MCF 10A (cell line): ENCODE results near the gene KRTAP5-10. TPM values are rescaled to one million over a fixed set of nuclear protein-coding genes. Genes with fewer than 3 reads are reported as not detected.
"Not testable (repeated sequence)": the region's sequence is repeated elsewhere in the genome, so short reads cannot be mapped to it uniquely, and the experiment has no call there.

Source experiments
- BruUV-seq: library from RNA; stranded (reverse); fragments of 400-500 nt; replicated peaks from 2 replicates; lab custom pipeline; 2021; lab: Mats Ljungman, UMichigan
- CTCF ChIA-PET: fragments of 300-600 bp; sonication (Branson Sonifier 250); formaldehyde crosslinking; extraction: SDS; loops from one replicate; lab custom pipeline; 2021; ENCODE audit warnings: antibody characterized with exemption, inconsistent platforms; lab: Yijun Ruan, JAX
- POLR2A ChIA-PET: fragments of 300-600, 350-650 bp; sonication (Branson Sonifier 250); formaldehyde crosslinking; extraction: SDS; loops from one replicate; lab custom pipeline; 2020; ENCODE audit warnings: antibody characterized with exemption, inconsistent platforms; lab: Yijun Ruan, JAX
- DNase-seq: peaks from one replicate; pipeline ENCODE4 v3.0.0-alpha.2; 2018; ENCODE audit not compliant: unreplicated experiment
- H3K27ac Mint-ChIP-seq: one replicate; pipeline ENCODE4 v1.8.0; 2022; ENCODE audit warnings: mild to moderate bottlenecking, low read depth, mixed read lengths; ENCODE audit not compliant: unreplicated experiment
- H3K27me3 Mint-ChIP-seq: one replicate; pipeline ENCODE4 v1.8.0; 2022; ENCODE audit warnings: mixed read lengths; ENCODE audit not compliant: insufficient read depth, unreplicated experiment
- H3K36me3 Mint-ChIP-seq: one replicate; pipeline ENCODE4 v1.8.0; 2022; ENCODE audit warnings: mild to moderate bottlenecking, moderate library complexity, mixed read lengths; ENCODE audit not compliant: insufficient read depth, unreplicated experiment
- H3K4me1 Mint-ChIP-seq: one replicate; pipeline ENCODE4 v1.8.0; 2022; ENCODE audit warnings: mixed read lengths; ENCODE audit not compliant: insufficient read depth, unreplicated experiment
- H3K4me3 Mint-ChIP-seq: one replicate; pipeline ENCODE4 v1.8.0; 2022; ENCODE audit warnings: mild to moderate bottlenecking, moderate library complexity, mixed read lengths; ENCODE audit not compliant: unreplicated experiment
- H3K9me3 Mint-ChIP-seq: one replicate; pipeline ENCODE4 v1.8.0; 2022; ENCODE audit warnings: mixed read lengths; ENCODE audit not compliant: unreplicated experiment
- CTCF ChIP-seq: fragments of 200-600 bp; IDR thresholded peaks from one replicate; pipeline ENCODE4 v1.8.0; 2022; ENCODE audit warnings: antibody characterized with exemption, mild to moderate bottlenecking; ENCODE audit not compliant: unreplicated experiment
- intact Hi-C: fragments of 100-400 bp; cut with micrococcal nuclease; formaldehyde crosslinking; loops from 2 replicates; pipeline ENCODE4 v1.14.1; 2022
- total RNA-seq: library from RNA; stranded (reverse); gene quantifications from 2 replicates; pipeline ENCODE4 v1.2.3, GENCODE V29; 2022

Gene KRTAP5-10
- total RNA-seq, 1 experiment from 2014 or later, result not detected

- H3K27ac Mint-ChIP-seq, H3K4me3 Mint-ChIP-seq, H3K27me3 Mint-ChIP-seq, H3K9me3 Mint-ChIP-seq, POLR2A ChIA-PET, DNase-seq, H3K4me1 Mint-ChIP-seq, H3K36me3 Mint-ChIP-seq, intact Hi-C loops, BruUV-seq: not testable (repeated sequence)
- CTCF ChIA-PET, result interaction anchor here (0.6 kb wide), 1 partner anchor 27 kb away, joined by 3 read pairs; no protein-coding TSS in a partner anchor
- peak; percentile 31 for TF ChIP-seq CTCF
These were observed 39.6 kb downstream of the KRTAP5-10 start for GRCh38 chr11:71604798-71605488.

GRCh38 chr11:71606853-71607519, 41.6 kb downstream of the KRTAP5-10 start:
- BruUV-seq, CTCF ChIA-PET, H3K27ac Mint-ChIP-seq, H3K4me1 Mint-ChIP-seq, DNase-seq, POLR2A ChIA-PET, intact Hi-C loops, H3K4me3 Mint-ChIP-seq, H3K27me3 Mint-ChIP-seq, H3K9me3 Mint-ChIP-seq, H3K36me3 Mint-ChIP-seq: not testable (repeated sequence)

GRCh38 chr11:71607520-71608216, 42.3 kb downstream of the KRTAP5-10 start:
- H3K36me3 Mint-ChIP-seq, POLR2A ChIA-PET, H3K4me3 Mint-ChIP-seq: not testable (repeated sequence)

GRCh38 chr11:71608272-71608671, 42.9 kb downstream of the KRTAP5-10 start:
- BruUV-seq, H3K36me3 Mint-ChIP-seq, DNase-seq, H3K27me3 Mint-ChIP-seq, CTCF ChIA-PET, POLR2A ChIA-PET, H3K9me3 Mint-ChIP-seq, H3K4me3 Mint-ChIP-seq, H3K27ac Mint-ChIP-seq, H3K4me1 Mint-ChIP-seq, intact Hi-C loops: not testable (repeated sequence)

More at GRCh38 chr11:71607520-71608216, 42.3 kb downstream of the KRTAP5-10 start:
- CTCF ChIA-PET, intact Hi-C loops, H3K27ac Mint-ChIP-seq, H3K4me1 Mint-ChIP-seq, BruUV-seq, H3K9me3 Mint-ChIP-seq, DNase-seq, H3K27me3 Mint-ChIP-seq: not testable (repeated sequence)

GRCh38 chr11:71611218-71611910, 46.0 kb downstream of the KRTAP5-10 start:
- DNase-seq, intact Hi-C loops, POLR2A ChIA-PET, H3K4me1 Mint-ChIP-seq, CTCF ChIA-PET, H3K27ac Mint-ChIP-seq, H3K4me3 Mint-ChIP-seq, H3K9me3 Mint-ChIP-seq, BruUV-seq, H3K36me3 Mint-ChIP-seq: not testable (repeated sequence)
- peaks cover 21% of the 10 kb centered on the region for H3K27me3 Mint-ChIP-seq

GRCh38 chr11:71613931-71614330, 48.6 kb downstream of the KRTAP5-10 start:
- peaks cover 21% of the 10 kb centered on the region for H3K27me3 Mint-ChIP-seq
- H3K4me3 Mint-ChIP-seq, H3K9me3 Mint-ChIP-seq, intact Hi-C loops, CTCF ChIA-PET, H3K36me3 Mint-ChIP-seq, BruUV-seq, H3K27ac Mint-ChIP-seq, POLR2A ChIA-PET, DNase-seq, H3K4me1 Mint-ChIP-seq: not testable (repeated sequence)

- intact Hi-C loops, DNase-seq, H3K4me1 Mint-ChIP-seq, H3K9me3 Mint-ChIP-seq, H3K27ac Mint-ChIP-seq, H3K4me3 Mint-ChIP-seq, POLR2A ChIA-PET, CTCF ChIA-PET, H3K36me3 Mint-ChIP-seq, BruUV-seq: not testable (repeated sequence)
- H3K27me3 Mint-ChIP-seq, result peaks cover 21% of the 10 kb centered on the region
These were observed 49.1 kb downstream of the KRTAP5-10 start for GRCh38 chr11:71614366-71614917.
